ENCODE data around the gene CD9. TPM values are rescaled to one million over a fixed set of nuclear protein-coding genes. Genes with fewer than 3 reads are reported as not detected.
"Not testable (repeated sequence)": the region's sequence is repeated elsewhere in the genome, so short reads cannot be mapped to it uniquely, and the experiment has no call there.

CD9 gene
- polyA plus RNA-seq, 1 donor (not counting 4 experiments of a cell fraction or from before 2014, with no cell fraction given): 1,084 TPM

DNA sequence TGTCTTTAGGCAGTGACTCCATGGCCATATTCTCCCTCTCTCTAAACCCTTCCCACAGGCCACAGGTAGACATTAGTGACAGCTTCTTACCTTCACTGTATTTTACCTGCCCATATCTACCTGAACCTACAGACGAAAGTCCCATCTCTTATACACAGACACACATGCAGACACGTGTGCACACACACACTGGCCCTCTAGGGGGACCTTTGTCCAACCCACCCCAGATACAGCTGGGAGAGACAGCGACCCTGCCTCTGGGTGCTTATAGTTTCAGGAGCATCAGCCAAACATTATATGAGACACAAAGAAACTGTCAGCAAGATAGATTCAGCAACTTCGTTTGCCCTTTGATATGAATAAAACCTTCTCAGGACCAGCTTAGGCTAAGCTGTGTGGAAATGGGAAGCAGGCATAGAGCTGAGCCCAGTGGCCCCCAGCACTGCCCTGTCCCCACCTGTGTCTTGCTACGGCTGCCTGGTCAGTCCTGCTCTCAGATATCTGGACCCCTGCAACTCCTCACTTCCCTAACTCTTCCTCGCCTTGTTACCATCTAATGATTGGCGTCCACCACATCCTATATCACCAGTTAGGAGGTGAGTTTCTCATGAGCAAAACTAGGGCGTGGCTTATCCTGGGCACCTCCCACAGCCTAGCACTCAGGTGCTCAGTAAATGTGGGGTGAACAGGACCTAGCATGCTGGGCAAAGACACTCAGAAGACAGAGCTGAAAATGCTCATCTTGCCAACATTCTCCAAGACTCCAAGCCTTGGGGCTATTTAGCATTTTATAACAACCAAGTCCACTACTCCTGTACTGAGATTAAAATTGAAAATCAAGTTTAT lies 12.0 kb upstream of the CD9 start:
- H3K27ac ChIP-seq (ENCODE audit: control insufficient read depth, insufficient read depth, low read length): no peak overlapping the region
- TF ChIP-seq, protein P1, sequence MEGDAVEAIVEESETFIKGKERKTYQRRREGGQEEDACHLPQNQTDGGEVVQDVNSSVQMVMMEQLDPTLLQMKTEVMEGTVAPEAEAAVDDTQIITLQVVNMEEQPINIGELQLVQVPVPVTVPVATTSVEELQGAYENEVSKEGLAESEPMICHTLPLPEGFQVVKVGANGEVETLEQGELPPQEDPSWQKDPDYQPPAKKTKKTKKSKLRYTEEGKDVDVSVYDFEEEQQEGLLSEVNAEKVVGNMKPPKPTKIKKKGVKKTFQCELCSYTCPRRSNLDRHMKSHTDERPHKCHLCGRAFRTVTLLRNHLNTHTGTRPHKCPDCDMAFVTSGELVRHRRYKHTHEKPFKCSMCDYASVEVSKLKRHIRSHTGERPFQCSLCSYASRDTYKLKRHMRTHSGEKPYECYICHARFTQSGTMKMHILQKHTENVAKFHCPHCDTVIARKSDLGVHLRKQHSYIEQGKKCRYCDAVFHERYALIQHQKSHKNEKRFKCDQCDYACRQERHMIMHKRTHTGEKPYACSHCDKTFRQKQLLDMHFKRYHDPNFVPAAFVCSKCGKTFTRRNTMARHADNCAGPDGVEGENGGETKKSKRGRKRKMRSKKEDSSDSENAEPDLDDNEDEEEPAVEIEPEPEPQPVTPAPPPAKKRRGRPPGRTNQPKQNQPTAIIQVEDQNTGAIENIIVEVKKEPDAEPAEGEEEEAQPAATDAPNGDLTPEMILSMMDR (optimal IDR thresholded peaks at IDR 0.05 in 1 of 3, IDR thresholded peaks at IDR 0.05 in 1 of 3, conservative IDR thresholded peaks at IDR 0.05 in 1 of 3; ENCODE audit: extremely low read depth in 1 of 3, insufficient read depth in 2 of 3, low read length in 3 of 3): no peak
- dilution Hi-C loops (cut with MboI; ENCODE audit: extremely low pct_ligation_motif_present, low sequenced_read_pairs): no loop called here
- H3K27me3 ChIP-seq (ENCODE audit: control insufficient read depth, extremely low read depth, insufficient read depth, low read length): no peaks in the 10 kb centered on the region
- H3K79me2 ChIP-seq (ENCODE audit: control insufficient read depth, insufficient read depth, low read length): no peaks in the 10 kb centered on the region
- DNase-seq (ENCODE audit: low read depth, low spot score) (no peak), FAIRE-seq (peak; percentile 65)
- no peak overlapping the region for H3K9ac ChIP-seq (ENCODE audit: control insufficient read depth, extremely low read depth, insufficient read depth, low read length)
- no peaks in the 10 kb centered on the region for H3K9me1 ChIP-seq (ENCODE audit: control insufficient read depth, extremely low read depth, insufficient read depth, low read length)
- H3K4me2 ChIP-seq (ENCODE audit: control insufficient read depth, extremely low read depth, insufficient read depth, low read depth, low read length): no peak overlapping the region
- no peaks in the 10 kb centered on the region for H3K36me3 ChIP-seq (ENCODE audit: control insufficient read depth in 2 of 2, extremely low read depth in 1 of 2, insufficient read depth in 2 of 2, low read length in 2 of 2)
- H3K4me1 ChIP-seq (ENCODE audit: control insufficient read depth, extremely low read depth, insufficient read depth, low read length): peaks cover 13% of the 10 kb centered on the region
- no peaks in the 10 kb centered on the region for H4K20me1 ChIP-seq (ENCODE audit: control insufficient read depth, extremely low read depth, insufficient read depth, low read length)
- H2AFZ ChIP-seq (ENCODE audit: control insufficient read depth, low read length): no peak overlapping the region
- H3K4me3 ChIP-seq (ENCODE audit: control insufficient read depth in 2 of 3, extremely low read depth in 1 of 3, insufficient read depth in 2 of 3, low read depth in 1 of 3, low read length in 3 of 3): no peak overlapping the region
- H3K9me3 ChIP-seq (ENCODE audit: control insufficient read depth, low read depth, low read length): no peaks in the 10 kb centered on the region

DNA sequence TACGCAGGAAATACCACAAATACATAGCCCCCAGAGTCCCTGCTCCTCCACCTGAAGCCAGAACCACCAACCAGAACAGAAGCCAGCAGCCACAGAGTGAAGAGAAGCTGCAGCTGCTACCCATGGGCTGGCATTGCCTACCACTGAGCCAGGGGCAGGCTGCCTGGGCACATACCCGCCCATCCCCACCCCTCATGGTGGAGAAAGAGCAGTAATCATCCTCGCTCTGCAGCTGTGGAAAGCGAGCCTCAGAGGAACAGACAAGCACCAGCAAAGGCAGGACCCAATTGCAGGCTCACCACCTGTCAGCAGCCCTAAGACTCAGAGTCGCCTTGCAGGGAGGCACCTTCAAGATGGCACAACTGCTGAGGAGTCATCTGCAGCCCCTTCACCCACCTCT lies 11.2 kb upstream of the CD9 start:
- dilution Hi-C loops (cut with MboI; ENCODE audit: extremely low pct_ligation_motif_present, low sequenced_read_pairs): no loop called here
- Histone ChIP-seq H3K27me3 (ENCODE audit: control insufficient read depth, extremely low read depth, insufficient read depth, low read length) (no peaks in the 10 kb centered on the region), H3K36me3 (ENCODE audit: control insufficient read depth in 2 of 2, extremely low read depth in 1 of 2, insufficient read depth in 2 of 2, low read length in 2 of 2) (no peaks in the 10 kb centered on the region), H3K9me1 (ENCODE audit: control insufficient read depth, extremely low read depth, insufficient read depth, low read length) (no peaks in the 10 kb centered on the region), H3K9ac (ENCODE audit: control insufficient read depth, extremely low read depth, insufficient read depth, low read length) (no peak overlapping the region), H4K20me1 (ENCODE audit: control insufficient read depth, extremely low read depth, insufficient read depth, low read length) (no peaks in the 10 kb centered on the region), H2AFZ (ENCODE audit: control insufficient read depth, low read length) (no peak overlapping the region), H3K9me3 (ENCODE audit: control insufficient read depth, low read depth, low read length) (no peaks in the 10 kb centered on the region), H3K4me3 (ENCODE audit: control insufficient read depth in 2 of 3, extremely low read depth in 1 of 3, insufficient read depth in 2 of 3, low read depth in 1 of 3, low read length in 3 of 3) (no peak overlapping the region), H3K4me2 (ENCODE audit: control insufficient read depth, extremely low read depth, insufficient read depth, low read depth, low read length) (no peak overlapping the region), H3K79me2 (ENCODE audit: control insufficient read depth, insufficient read depth, low read length) (no peaks in the 10 kb centered on the region), H3K27ac (ENCODE audit: control insufficient read depth, insufficient read depth, low read length) (no peak overlapping the region), H3K4me1 (ENCODE audit: control insufficient read depth, extremely low read depth, insufficient read depth, low read length) (peaks cover 7% of the 10 kb centered on the region)
- FAIRE-seq (no peak), DNase-seq (ENCODE audit: low read depth, low spot score) (no peak)
- TF ChIP-seq, protein P1 (optimal IDR thresholded peaks at IDR 0.05 in 1 of 3, IDR thresholded peaks at IDR 0.05 in 1 of 3, conservative IDR thresholded peaks at IDR 0.05 in 1 of 3; ENCODE audit: extremely low read depth in 1 of 3, insufficient read depth in 2 of 3, low read length in 3 of 3): no peak
- no peak for TF ChIP-seq EZH2 (IDR thresholded peaks at IDR 0.05; ENCODE audit: low read length)

DNA sequence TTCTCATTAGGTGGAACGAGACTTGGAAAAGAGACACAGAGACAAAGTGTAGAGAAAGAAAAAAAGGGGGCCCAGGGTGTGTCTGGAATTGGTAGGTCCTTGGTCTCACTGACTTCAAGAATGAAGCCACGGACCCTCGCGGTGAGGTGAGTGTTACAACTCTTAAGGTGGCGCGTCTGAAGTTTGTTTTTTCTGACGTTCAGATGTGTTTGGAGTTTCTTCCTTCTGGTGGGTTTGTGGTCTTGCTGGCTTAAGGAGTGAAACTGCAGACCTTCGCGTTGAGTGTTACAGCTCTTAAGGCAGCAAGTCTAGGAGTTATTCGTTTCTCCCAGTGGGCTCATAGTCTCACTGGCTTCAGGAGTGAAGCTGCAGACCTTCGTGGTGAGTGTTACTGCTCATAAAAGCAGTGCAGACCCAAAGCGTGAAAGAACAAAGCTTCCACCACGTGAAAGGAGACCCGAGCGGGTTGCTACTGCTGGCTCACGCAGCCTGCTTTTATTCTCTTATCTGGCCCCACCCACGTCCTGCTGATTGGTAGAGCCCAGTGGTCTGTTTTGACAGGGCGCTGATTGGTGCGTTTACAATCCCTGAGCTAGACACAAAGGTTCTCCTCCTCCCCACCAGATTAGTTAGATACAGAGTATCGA lies 10.1 kb upstream of the CD9 start:
- H3K36me3 ChIP-seq (ENCODE audit: control insufficient read depth in 2 of 2, extremely low read depth in 1 of 2, insufficient read depth in 2 of 2, low read length in 2 of 2); H2AFZ ChIP-seq (ENCODE audit: control insufficient read depth, low read length); dilution Hi-C loops (cut with MboI; ENCODE audit: extremely low pct_ligation_motif_present, low sequenced_read_pairs); H4K20me1 ChIP-seq (ENCODE audit: control insufficient read depth, extremely low read depth, insufficient read depth, low read length); H3K79me2 ChIP-seq (ENCODE audit: control insufficient read depth, insufficient read depth, low read length); FAIRE-seq; H3K27ac ChIP-seq (ENCODE audit: control insufficient read depth, insufficient read depth, low read length); H3K9ac ChIP-seq (ENCODE audit: control insufficient read depth, extremely low read depth, insufficient read depth, low read length); H3K4me2 ChIP-seq (ENCODE audit: control insufficient read depth, extremely low read depth, insufficient read depth, low read depth, low read length); H3K4me3 ChIP-seq (ENCODE audit: control insufficient read depth in 2 of 3, extremely low read depth in 1 of 3, insufficient read depth in 2 of 3, low read depth in 1 of 3, low read length in 3 of 3); H3K27me3 ChIP-seq (ENCODE audit: control insufficient read depth, extremely low read depth, insufficient read depth, low read length); H3K4me1 ChIP-seq (ENCODE audit: control insufficient read depth, extremely low read depth, insufficient read depth, low read length); H3K9me1 ChIP-seq (ENCODE audit: control insufficient read depth, extremely low read depth, insufficient read depth, low read length); H3K9me3 ChIP-seq (ENCODE audit: control insufficient read depth, low read depth, low read length); DNase-seq (ENCODE audit: low read depth, low spot score): not testable (repeated sequence)
